ENCODE data around the gene ACYP1. TPM values are rescaled to one million over a fixed set of nuclear protein-coding genes. Genes with fewer than 3 reads are reported as not detected.

Gene ACYP1
- total RNA-seq, 1 experiment from 2014 or later: 17.5 TPM

DNA sequence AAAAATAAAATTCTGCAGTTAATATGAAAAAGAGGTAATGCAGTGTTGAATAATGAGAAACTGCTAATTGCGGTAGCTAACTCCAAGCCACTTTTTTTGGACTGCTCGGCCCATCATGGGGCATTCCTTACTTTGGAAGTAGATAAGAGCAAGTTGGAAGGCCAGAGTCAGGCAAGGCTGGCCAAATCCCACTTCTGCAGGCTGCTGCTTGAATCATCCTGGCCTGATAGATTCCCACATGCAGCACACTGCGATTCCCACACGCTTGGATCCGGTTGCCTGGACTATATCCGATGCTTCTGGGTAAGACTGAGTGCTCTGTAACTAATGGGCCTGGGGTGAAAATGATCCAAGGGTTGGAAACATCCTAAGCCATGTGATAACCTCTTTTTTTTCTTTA is 50.5 kb downstream of the ACYP1 start:
- DNase-seq (ENCODE audit: low read depth, low spot score): no peak
- in situ Hi-C loops (cut with HindIII; ENCODE audit: low pct_unique_long_range_greater_than_20kb, low sequenced_read_pairs): no loop called here

GRCh38 chr14:75011356-75011994 is 52.3 kb downstream of the ACYP1 start:
- DNase-seq (ENCODE audit: low read depth, low spot score): peak; percentile 69
- in situ Hi-C loops (cut with HindIII; ENCODE audit: low pct_unique_long_range_greater_than_20kb, low sequenced_read_pairs): no loop called here

DNA sequence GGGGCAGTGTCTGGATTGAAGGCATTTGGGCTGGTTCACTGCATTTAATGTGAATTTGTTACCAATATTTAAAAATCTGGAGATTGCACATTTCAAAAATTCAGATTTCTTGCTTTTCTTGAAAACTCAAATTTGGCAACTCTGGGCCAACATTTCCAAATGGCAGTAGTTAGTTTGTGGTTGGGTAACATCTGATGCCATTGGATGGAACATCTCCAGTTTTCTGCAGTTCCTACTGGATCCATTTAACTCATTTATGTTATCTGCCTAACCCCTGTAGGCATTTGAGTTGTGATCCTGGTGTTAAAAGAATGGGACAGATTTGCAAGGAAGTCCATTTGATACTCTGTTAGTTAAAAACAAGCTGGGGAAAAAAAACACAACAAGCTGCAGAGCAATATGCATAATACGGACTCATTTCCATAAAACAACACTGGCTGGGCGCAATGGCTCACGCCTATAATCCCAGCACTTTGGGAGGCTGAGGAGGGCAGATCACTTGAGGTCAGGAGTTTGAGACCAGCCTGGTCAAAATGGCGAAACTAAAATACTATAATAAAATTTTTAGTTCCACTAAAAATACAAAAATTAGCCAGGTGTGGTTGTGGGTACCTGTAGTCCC is 53.2 kb downstream of the ACYP1 start:
- no peak for DNase-seq (ENCODE audit: low read depth, low spot score)
- in situ Hi-C loops (cut with HindIII; ENCODE audit: low pct_unique_long_range_greater_than_20kb, low sequenced_read_pairs): no loop called here

GRCh38 chr14:75009176-75009575 is 54.6 kb downstream of the ACYP1 start:
- in situ Hi-C loops (cut with HindIII; ENCODE audit: low pct_unique_long_range_greater_than_20kb, low sequenced_read_pairs): no loop called here
- DNase-seq (ENCODE audit: low read depth, low spot score): no peak

DNA sequence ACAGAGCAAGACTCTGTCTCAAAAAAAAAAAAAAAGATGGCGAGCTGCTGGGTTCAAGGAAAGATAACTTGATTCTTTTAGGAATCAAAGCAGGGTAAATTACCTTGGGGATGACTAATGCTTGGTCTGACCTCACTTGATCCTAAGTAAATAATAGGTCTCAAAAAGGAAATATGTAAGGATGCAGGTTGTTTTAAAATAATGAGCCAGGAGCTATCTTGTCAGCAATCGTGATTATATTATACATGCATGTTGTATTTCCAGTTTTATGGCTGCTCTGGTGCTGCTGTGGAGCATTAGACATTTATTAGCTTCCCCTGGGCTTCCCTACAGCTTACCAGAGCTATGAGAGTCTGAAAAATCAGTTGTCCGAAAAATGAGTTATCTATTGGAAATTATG is 58.5 kb downstream of the ACYP1 start:
- in situ Hi-C loops (cut with HindIII; ENCODE audit: low pct_unique_long_range_greater_than_20kb, low sequenced_read_pairs): no loop called here
- no peak for DNase-seq (ENCODE audit: low read depth, low spot score)

DNA sequence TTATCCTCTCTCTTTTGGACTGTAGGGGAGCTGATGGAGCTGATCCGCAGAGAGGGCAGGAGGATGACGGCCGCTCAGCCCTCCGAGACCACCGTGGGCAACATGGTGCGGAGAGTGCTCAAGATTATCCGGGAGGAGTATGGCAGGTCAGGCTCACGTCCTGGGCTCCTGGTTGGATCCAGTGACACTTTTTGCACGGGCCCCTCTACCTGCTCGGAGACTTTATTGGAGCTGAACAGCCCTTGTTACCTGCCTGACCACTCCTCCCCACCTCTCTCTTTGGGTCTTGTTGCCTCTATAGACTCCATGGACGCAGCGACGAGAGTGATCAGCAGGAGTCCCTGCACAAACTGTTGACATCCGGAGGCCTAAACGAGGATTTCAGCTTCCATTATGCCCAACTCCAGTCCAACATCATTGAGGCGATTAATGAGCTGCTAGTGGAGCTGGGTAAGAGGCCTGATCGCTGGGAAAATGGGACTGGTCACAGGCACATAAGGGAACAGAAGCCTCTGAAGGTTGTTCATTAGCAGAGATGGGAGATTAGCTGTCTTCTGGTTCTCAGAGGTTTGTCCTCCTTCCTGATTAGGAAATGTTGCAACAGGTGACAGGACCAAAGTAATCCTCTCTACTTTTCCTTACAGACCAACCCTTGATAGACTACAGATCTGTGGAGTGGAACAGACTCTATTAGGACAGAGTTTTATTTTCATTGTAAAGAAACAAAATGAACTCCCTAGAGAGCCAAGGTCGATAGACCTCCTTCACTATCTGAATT is 60.4 kb downstream of the ACYP1 start:
- no peak for DNase-seq (ENCODE audit: low read depth, low spot score)
- in situ Hi-C loops (cut with HindIII; ENCODE audit: low pct_unique_long_range_greater_than_20kb, low sequenced_read_pairs): no loop called here

Small RNA genes lying within 50 kb of the gene (small RNA-seq; reads per million reads assigned to genes)
- gene RNU6-689P: 0 reads per million in 2 experiments

Other genes with a start within 250 kb of the ACYP1 start
- not detected in 2 replicates for gene PROX2, start 187.9 kb downstream of the ACYP1 start, total RNA-seq (2014; rRNA removed; shearing (Covaris generic))
- gene DLST, start 182.1 kb downstream of the ACYP1 start, total RNA-seq (2014; rRNA removed; shearing (Covaris generic)): 42.7 and 51.6 TPM in 2 replicates
- 0.53 and 1.3 TPM in 2 replicates for gene RPS6KL1, start 140.8 kb downstream of the ACYP1 start, total RNA-seq (2014; rRNA removed; shearing (Covaris generic))
- 19.3 and 22.0 TPM in 2 replicates for gene PGF, start 108.4 kb downstream of the ACYP1 start, total RNA-seq (2014; rRNA removed; shearing (Covaris generic))
- 54.6 and 57.3 TPM in 2 replicates for gene EIF2B2, start 61.1 kb downstream of the ACYP1 start, total RNA-seq (2014; rRNA removed; shearing (Covaris generic))
- 10.9 and 11.1 TPM in 2 replicates for gene MLH3, start 12.6 kb downstream of the ACYP1 start, total RNA-seq (2014; rRNA removed; shearing (Covaris generic))
- 3.9 and 4.6 TPM in 2 replicates for gene ZC2HC1C, start 5.6 kb upstream of the ACYP1 start, total RNA-seq (2014; rRNA removed; shearing (Covaris generic))
- 55.0 and 56.5 TPM in 2 replicates for gene NEK9, start 63.0 kb upstream of the ACYP1 start, total RNA-seq (2014; rRNA removed; shearing (Covaris generic))
- gene TMED10, start 112.6 kb upstream of the ACYP1 start, total RNA-seq (2014; rRNA removed; shearing (Covaris generic)): 941 and 955 TPM in 2 replicates
- gene FOS, start 214.8 kb upstream of the ACYP1 start, total RNA-seq (2014; rRNA removed; shearing (Covaris generic)): 67.4 and 78.3 TPM in 2 replicates